ENCODE measurements around the gene ARMC9.
A peak's percentile ranks its signal among the peaks of the same experiment; 100 is the strongest.
"Not testable (repeated sequence)": the region's sequence is repeated elsewhere in the genome, so short reads cannot be mapped to it uniquely, and the experiment has no call there.

The ARMC9 gene

DNA sequence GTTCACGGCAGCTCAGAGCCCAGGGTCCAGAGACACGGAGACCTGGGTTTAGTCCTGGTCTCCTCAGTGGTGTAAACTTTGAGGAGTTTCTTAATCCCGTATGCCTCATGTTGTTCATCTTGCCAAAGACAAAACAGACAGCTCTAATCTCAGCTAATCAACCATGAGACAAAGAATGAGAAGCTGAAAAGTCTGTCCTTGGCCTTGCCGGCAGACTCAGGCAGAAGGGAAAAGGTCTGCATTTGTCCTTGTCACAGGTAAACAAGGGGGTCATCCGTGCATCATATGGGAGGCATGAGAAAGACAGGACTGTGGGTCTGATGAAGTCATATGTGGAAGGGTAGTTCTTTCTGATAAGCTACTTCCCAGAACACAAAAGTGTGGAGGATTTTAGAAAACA, 1.8 kb upstream of the ARMC9 start:
- H3K4me3 ChIP-seq (ENCODE audit: low read depth, low read length): no peak overlapping the region
- no peak for TF ChIP-seq CTCF (IDR thresholded peaks at IDR 0.05; ENCODE audit: borderline replicate concordance, insufficient read depth, low read depth, low read length)

DNA sequence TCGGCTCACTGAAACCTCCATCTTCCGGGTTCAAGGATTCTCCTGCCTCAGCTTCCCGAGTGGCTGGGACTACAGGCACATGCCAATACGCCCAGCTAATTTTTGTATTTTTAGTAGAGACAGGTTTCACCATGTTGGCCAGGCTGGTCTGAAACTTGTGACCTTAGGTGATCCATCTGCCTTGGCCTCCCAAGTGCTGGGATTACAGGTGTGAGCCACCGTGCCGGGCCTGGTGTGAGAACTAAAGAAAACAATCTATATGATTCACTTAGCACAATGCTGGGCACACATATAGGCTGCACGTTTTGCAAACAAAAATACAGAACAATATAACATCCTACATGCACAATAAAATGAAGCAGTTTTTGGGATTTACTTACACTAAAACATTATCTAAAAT, 1.2 kb upstream of the ARMC9 start:
- H3K4me3 ChIP-seq (ENCODE audit: low read depth, low read length): not testable (repeated sequence)

- TF ChIP-seq CTCF (IDR thresholded peaks at IDR 0.05; ENCODE audit: borderline replicate concordance, insufficient read depth, low read depth, low read length): no peak
- H3K4me3 ChIP-seq (ENCODE audit: low read depth, low read length): peak overlapping the region; percentile 70
Measured at GRCh38 chr2:231197706-231198290, 633 bp upstream of the ARMC9 start.

DNA sequence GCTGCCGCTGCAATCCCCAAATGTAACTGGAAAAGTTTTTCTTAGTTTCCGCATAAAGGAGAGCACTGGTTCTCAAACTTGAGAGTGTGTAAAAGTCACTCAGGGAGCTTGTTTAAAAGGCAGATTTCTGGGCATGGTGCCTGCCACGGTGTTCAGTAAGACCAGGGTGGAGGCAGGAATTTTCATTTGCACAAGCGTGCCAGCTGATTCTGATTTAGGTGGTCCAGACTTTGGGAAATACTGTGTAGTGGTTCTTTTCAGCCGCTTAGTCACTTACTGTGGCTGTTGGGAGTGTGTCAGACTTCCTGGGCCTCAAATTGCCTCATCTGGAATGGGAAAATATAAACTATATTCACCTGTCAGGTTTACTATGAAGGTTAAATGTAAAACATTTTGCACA, 788 bp downstream of the ARMC9 start:
- H3K4me3 ChIP-seq (ENCODE audit: low read depth, low read length): peak overlapping the region; percentile 70

DNA sequence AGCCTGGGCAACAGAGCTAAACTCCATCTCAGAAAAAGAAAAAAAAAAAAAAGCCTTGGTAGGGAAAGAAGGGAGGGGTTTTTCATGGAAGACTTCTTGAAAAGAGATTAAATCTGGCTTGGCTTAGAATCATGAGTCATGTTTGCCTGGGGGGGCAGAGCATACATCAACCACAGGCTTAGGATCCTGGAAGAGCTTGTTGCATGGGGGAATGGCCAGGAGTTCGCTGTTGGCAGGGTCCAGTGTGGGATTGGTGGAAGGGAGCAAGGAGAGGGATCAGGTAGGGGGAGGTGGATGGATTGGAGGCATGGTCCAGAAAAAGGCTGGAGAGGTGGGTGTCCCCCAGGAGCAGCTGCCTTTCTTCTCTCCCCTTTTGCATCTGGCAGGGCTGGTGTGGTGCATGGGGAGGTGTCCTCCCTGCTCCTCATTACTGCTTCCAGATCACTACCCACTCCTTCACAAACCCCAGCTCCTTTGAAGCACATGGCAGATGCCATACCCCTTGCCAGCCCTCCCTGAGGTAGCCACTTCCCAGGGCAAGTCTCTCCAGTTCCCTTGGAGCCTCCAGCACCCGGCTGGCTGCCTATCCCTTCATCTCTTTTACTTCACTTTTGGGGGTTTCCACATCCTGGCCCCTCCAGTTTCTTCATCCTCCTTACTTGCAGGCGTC, 2.5 kb downstream of the ARMC9 start:
- no peak for TF ChIP-seq CTCF (IDR thresholded peaks at IDR 0.05; ENCODE audit: borderline replicate concordance, insufficient read depth, low read depth, low read length)

More for the DNA sequence above, 788 bp downstream of the ARMC9 start:
- no peak for TF ChIP-seq CTCF (IDR thresholded peaks at IDR 0.05; ENCODE audit: borderline replicate concordance, insufficient read depth, low read depth, low read length)

DNA sequence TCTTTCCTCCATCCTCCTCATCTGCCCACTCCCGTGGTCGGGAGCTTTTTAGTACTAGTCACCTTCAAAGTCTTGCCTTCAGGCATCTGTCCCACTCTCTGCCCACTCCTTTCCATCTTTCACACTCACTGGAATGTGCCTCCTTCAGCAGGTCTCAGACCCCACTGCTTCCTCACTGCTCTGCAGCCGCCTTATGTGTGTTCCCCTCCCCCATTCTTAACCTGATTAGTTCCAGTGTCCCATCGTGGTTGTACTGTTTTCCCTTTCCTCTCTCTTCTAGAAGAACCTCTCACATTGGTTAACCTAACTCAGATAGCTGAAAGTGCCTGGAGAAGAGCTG, 3.0 kb downstream of the ARMC9 start:
- H3K4me3 ChIP-seq (ENCODE audit: low read depth, low read length): no peak overlapping the region
- no peak for TF ChIP-seq CTCF (IDR thresholded peaks at IDR 0.05; ENCODE audit: borderline replicate concordance, insufficient read depth, low read depth, low read length)

More for the DNA sequence above, 2.5 kb downstream of the ARMC9 start:
- H3K4me3 ChIP-seq (ENCODE audit: low read depth, low read length): no peak overlapping the region

DNA sequence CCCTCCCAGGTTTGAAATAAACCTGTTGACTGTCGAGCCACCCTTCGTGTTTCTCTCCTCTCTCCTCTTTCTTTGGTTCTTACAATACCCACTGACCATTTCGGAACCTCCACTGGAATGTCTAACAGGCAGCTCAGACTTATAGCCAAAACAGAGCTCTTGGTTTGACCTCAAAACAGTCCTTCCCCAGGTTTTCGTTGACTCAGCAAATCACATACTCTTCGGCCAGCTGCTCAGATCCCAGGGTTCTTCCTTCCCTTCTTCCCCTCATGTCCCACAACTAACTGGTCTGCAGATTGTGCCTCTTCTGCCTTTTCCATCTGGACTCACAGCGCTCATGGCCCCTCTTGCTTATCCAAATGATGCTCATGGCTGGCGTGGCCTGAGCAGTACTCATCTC, 4.7 kb downstream of the ARMC9 start:
- no peak for TF ChIP-seq CTCF (IDR thresholded peaks at IDR 0.05; ENCODE audit: borderline replicate concordance, insufficient read depth, low read depth, low read length)
- no peak overlapping the region for H3K4me3 ChIP-seq (ENCODE audit: low read depth, low read length)

Data from GM12875 (cell line).